ENCODE measurements around the gene CELF4. TPM values are rescaled to one million over a fixed set of nuclear protein-coding genes. Genes with fewer than 3 reads are reported as not detected.
A peak's percentile ranks its signal among the peaks of the same experiment; 100 is the strongest.

The CELF4 gene
- total and polyA plus RNA-seq, 2 experiments from 2014 or later, result 0.24 TPM; not detected in 1

DNA sequence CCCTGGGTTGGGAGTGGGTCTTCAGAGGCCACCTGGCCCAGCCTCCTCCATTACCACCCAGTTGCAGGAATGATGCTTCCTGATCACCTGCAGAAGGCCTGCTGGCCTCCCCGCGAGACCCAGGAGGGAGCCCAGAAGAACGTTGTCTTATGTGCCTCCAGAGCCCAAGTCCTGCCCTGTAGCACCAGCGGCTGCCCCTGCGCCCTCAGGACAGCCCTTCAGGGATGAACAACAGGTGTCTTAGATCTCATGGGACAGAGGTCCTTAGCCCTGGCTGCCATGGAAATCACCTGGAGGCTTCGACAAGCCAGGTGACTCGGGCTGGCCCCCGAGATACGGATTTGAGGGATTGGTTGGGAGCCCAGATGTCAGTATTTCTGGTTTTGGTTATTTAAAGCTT is 278.8 kb downstream of the CELF4 start:
- no peak for TF ChIP-seq EZH2 (IDR thresholded peaks at IDR 0.05; ENCODE audit: insufficient read depth, poor library complexity, severe bottlenecking)
- TF ChIP-seq EZH2phosphoT487 (IDR thresholded peaks at IDR 0.05; ENCODE audit: insufficient read depth, low read depth), result no peak
- WGBS, 2 experiments (ENCODE audit: low coverage in 1 of 2, low lambda C conversion rate in 2 of 2, missing lambda C conversion rate in 2 of 2), result 40 to 53% methylated on average over 9 of the region's 9 CpGs
- no peak for DNase-seq

DNA sequence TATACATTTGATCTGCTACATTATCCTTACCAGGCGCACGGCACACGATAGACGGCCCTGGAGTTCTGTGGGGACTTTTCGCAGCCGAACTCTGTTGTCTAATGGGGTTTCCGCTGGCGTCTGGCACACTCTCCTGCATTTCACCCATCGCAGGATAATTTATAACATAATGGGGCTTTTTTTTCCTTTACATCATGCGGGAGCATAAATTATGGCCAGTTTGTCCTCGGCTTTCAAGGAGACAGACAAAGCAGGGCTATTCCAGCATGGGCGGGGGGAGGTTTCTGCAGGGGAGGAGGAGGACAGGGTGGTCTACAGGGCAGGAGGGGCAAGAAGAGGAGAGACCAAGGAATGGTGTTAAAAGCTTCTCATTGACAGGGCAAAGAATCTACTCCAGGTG is 279.8 kb downstream of the CELF4 start:
- H3F3A ChIP-seq (ENCODE audit: insufficient read depth), result no peaks in the 10 kb centered on the region
- WGBS, 2 experiments (ENCODE audit: low coverage in 1 of 2, low lambda C conversion rate in 2 of 2, missing lambda C conversion rate in 2 of 2), result 10 to 12% methylated on average over 12 of the region's 12 CpGs
- no peaks in the 10 kb centered on the region for H3K9me3 ChIP-seq (ENCODE audit: low read depth)
- no peak overlapping the region for H3K4me3 ChIP-seq
- H3K36me3 ChIP-seq (ENCODE audit: low read depth), result no peaks in the 10 kb centered on the region
- no peaks in the 10 kb centered on the region for H3K4me1 ChIP-seq (ENCODE audit: insufficient read depth)
- peaks cover 19% of the 10 kb centered on the region for H3K27me3 ChIP-seq (replicated peaks; ENCODE audit: insufficient read depth)
- H3K9ac ChIP-seq, result no peak overlapping the region
- no peak overlapping the region for H3K4me2 ChIP-seq (ENCODE audit: unreplicated experiment)
- no peaks in the 10 kb centered on the region for H4K20me1 ChIP-seq (ENCODE audit: insufficient read depth)
- in situ Hi-C loops (cut with MboI), result no loop called here
- no peak overlapping the region for H2AFZ ChIP-seq
- no peak overlapping the region for H3K27ac ChIP-seq
- no peak for TF ChIP-seq EZH2 (IDR thresholded peaks at IDR 0.05; ENCODE audit: insufficient read depth, poor library complexity, severe bottlenecking)
- no peak for TF ChIP-seq EZH2phosphoT487 (IDR thresholded peaks at IDR 0.05; ENCODE audit: insufficient read depth, low read depth)
- DNase-seq, result no peak
- no peaks in the 10 kb centered on the region for H3K9me2 ChIP-seq (ENCODE audit: insufficient read depth)
- no peaks in the 10 kb centered on the region for H3K79me2 ChIP-seq (ENCODE audit: insufficient read depth)

More for the DNA sequence above, 278.8 kb downstream of the CELF4 start:
- Histone ChIP-seq H3K4me2 (ENCODE audit: unreplicated experiment) (no peak overlapping the region), H3K27me3 (replicated peaks; ENCODE audit: insufficient read depth) (peaks cover 9% of the 10 kb centered on the region), H3K27ac (no peak overlapping the region), H3K4me3 (no peak overlapping the region), H3K9me2 (ENCODE audit: insufficient read depth) (no peaks in the 10 kb centered on the region), H3K9ac (no peak overlapping the region), H3K9me3 (ENCODE audit: low read depth) (no peaks in the 10 kb centered on the region), H3K79me2 (ENCODE audit: insufficient read depth) (no peaks in the 10 kb centered on the region), H3K36me3 (ENCODE audit: low read depth) (no peaks in the 10 kb centered on the region), H4K20me1 (ENCODE audit: insufficient read depth) (no peaks in the 10 kb centered on the region), H3F3A (ENCODE audit: insufficient read depth) (no peaks in the 10 kb centered on the region), H2AFZ (no peak overlapping the region), H3K4me1 (ENCODE audit: insufficient read depth) (no peaks in the 10 kb centered on the region)
- in situ Hi-C loops (cut with MboI), result no loop called here

DNA sequence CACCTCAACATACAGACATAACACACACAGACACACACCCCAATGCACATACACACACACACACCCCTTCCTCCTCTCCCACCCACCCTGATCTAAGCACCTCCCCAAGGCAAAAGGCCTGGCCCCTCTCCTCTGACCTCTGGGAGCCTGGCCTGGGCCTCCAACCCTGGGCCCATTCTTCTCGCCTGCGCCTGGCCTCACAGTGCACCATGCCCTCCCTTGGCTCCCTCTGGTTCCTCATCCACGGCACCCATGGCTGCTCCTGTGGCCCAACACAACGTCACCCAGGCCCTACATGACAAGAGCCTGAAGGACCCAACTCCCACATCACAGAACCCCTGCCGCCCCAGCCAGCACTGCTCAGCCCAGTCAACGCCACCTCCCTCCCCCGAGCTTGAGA is 281.3 kb downstream of the CELF4 start:
- no peaks in the 10 kb centered on the region for H3K9me3 ChIP-seq (ENCODE audit: low read depth)
- no peak for DNase-seq
- no peaks in the 10 kb centered on the region for H3K4me1 ChIP-seq (ENCODE audit: insufficient read depth)
- TF ChIP-seq EZH2 (IDR thresholded peaks at IDR 0.05; ENCODE audit: insufficient read depth, poor library complexity, severe bottlenecking), result no peak
- TF ChIP-seq EZH2phosphoT487 (IDR thresholded peaks at IDR 0.05; ENCODE audit: insufficient read depth, low read depth), result no peak
- in situ Hi-C loops (cut with MboI), result no loop called here
- no peaks in the 10 kb centered on the region for H3F3A ChIP-seq (ENCODE audit: insufficient read depth)
- no peak overlapping the region for H3K4me2 ChIP-seq (ENCODE audit: unreplicated experiment)
- no peaks in the 10 kb centered on the region for H3K36me3 ChIP-seq (ENCODE audit: low read depth)
- H2AFZ ChIP-seq, result no peak overlapping the region
- H3K9me2 ChIP-seq (ENCODE audit: insufficient read depth), result no peaks in the 10 kb centered on the region
- no peak overlapping the region for H3K9ac ChIP-seq
- peaks cover 33% of the 10 kb centered on the region for H3K27me3 ChIP-seq (replicated peaks; ENCODE audit: insufficient read depth)
- H4K20me1 ChIP-seq (ENCODE audit: insufficient read depth), result no peaks in the 10 kb centered on the region
- H3K79me2 ChIP-seq (ENCODE audit: insufficient read depth), result no peaks in the 10 kb centered on the region
- H3K27ac ChIP-seq, result no peak overlapping the region
- 72% methylated on average over 7 of the region's 7 CpGs for WGBS, 2 experiments (ENCODE audit: low coverage in 1 of 2, low lambda C conversion rate in 2 of 2, missing lambda C conversion rate in 2 of 2)
- H3K4me3 ChIP-seq, result no peak overlapping the region

DNA sequence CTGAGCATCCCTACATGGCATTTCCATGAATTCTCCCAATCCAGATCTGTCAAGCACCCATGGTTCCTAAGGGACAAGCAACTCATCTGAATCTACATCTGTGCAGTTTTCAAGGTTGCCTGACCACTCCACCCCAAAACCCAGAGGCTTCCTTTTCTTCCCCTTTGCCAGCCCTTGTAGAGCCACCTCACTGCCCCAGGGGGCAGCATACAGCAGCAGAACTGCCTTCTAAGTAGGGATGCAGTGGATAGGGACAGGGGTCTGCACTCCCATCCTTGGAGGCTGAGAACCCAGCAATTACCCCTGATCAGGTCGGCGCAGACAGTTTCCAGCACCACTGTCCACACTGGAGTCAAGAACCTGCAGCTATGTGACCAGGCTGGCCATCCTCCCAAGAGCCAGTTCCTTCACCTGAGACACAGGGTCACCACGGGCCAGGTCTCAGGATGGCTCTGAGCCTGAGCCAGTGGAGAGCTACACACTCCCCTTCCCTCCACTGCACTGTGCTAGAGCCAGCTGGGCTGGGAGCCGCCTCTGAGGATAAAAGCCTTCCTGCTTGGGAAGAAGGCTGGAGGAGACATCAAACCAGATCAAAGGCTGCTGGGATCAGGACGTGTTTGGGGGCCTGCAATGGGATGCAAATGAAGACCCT is 283.1 kb downstream of the CELF4 start:
- DNase-seq, result peak; percentile 32
- no peaks in the 10 kb centered on the region for H4K20me1 ChIP-seq (ENCODE audit: insufficient read depth)
- no peaks in the 10 kb centered on the region for H3F3A ChIP-seq (ENCODE audit: insufficient read depth)
- no peak for TF ChIP-seq EZH2 (IDR thresholded peaks at IDR 0.05; ENCODE audit: insufficient read depth, poor library complexity, severe bottlenecking)
- no peak for TF ChIP-seq EZH2phosphoT487 (IDR thresholded peaks at IDR 0.05; ENCODE audit: insufficient read depth, low read depth)
- no peak overlapping the region for H3K27ac ChIP-seq
- no peaks in the 10 kb centered on the region for H3K36me3 ChIP-seq (ENCODE audit: low read depth)
- no peaks in the 10 kb centered on the region for H3K9me3 ChIP-seq (ENCODE audit: low read depth)
- no peak overlapping the region for H3K4me3 ChIP-seq
- no peaks in the 10 kb centered on the region for H3K4me1 ChIP-seq (ENCODE audit: insufficient read depth)
- WGBS, 2 experiments (ENCODE audit: low coverage in 1 of 2, low lambda C conversion rate in 2 of 2, missing lambda C conversion rate in 2 of 2), result 5 to 11% methylated on average over 5 of the region's 5 CpGs
- H2AFZ ChIP-seq, result no peak overlapping the region
- H3K79me2 ChIP-seq (ENCODE audit: insufficient read depth), result no peaks in the 10 kb centered on the region
- H3K9me2 ChIP-seq (ENCODE audit: insufficient read depth), result no peaks in the 10 kb centered on the region
- no peak overlapping the region for H3K4me2 ChIP-seq (ENCODE audit: unreplicated experiment)
- peaks cover 28% of the 10 kb centered on the region; the same call in 1 of the 2 replicates for H3K27me3 ChIP-seq (replicated peaks; ENCODE audit: insufficient read depth)
- in situ Hi-C loops (cut with MboI), result no loop called here
- no peak overlapping the region for H3K9ac ChIP-seq

Data from GM23248 (cell line).